ENCODE data around the gene GALNT2.

Gene GALNT2

DNA sequence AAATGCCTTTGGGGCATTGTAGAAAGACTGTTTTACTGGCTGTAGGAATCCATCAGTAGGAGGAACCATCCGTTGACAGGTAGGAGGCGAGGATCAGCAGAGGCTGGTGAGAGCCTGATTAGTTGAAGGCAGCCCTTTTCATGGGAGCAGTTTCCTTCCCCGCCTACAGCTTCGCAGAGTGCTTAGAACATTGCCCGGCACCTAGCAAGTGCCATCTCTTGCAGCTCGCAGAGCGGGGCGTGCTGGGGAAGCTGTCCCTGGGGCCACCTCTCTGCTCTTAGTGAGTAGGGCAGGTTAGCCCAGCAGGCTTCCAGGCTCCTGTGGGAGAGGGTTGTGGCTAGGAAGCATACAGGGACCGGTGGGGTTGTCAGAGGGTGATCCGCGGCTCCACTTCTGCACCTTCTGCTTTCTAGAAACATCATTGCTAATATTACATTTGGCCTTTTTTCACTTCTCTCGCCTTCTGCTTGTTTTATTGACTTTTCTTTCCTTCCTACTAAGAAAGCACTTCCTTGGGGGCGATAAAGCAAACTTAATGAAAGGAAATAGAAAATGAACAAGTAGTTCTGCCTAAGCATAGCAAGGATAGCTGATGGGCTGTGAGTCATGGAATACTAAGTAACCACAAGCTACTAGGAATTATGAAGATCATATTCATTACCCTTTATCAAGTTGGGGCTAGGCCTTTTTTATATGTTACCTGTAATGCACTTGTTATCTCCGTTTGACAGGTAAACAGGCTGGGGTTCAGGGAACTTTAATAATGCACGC is 176.7 kb downstream of the GALNT2 start:
- TF ChIP-seq, protein P1, sequence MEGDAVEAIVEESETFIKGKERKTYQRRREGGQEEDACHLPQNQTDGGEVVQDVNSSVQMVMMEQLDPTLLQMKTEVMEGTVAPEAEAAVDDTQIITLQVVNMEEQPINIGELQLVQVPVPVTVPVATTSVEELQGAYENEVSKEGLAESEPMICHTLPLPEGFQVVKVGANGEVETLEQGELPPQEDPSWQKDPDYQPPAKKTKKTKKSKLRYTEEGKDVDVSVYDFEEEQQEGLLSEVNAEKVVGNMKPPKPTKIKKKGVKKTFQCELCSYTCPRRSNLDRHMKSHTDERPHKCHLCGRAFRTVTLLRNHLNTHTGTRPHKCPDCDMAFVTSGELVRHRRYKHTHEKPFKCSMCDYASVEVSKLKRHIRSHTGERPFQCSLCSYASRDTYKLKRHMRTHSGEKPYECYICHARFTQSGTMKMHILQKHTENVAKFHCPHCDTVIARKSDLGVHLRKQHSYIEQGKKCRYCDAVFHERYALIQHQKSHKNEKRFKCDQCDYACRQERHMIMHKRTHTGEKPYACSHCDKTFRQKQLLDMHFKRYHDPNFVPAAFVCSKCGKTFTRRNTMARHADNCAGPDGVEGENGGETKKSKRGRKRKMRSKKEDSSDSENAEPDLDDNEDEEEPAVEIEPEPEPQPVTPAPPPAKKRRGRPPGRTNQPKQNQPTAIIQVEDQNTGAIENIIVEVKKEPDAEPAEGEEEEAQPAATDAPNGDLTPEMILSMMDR (IDR thresholded peaks at IDR 0.05): no peak
- H3K27ac ChIP-seq: no peak overlapping the region
- DNase-seq (ENCODE audit: low spot score): no peak
- no peak overlapping the region for H3K4me3 ChIP-seq

DNA sequence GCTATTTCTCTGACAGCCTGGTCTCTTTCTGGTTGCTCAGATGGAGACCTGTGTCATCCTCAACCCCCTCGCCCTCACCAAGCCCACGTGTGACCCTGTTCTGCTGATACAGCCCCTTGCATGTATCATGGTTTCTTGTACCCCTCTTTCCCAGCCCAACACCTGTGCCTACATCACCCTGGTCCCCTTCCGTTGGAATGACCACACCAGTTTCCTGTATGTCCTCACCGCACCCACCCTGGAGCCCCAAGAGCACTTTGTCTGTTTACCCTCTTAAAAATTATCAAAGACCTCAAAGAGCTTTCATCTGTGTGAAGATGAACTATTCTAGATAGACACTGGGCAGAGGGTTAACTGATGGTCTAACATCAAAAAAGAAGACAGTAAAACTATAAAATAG is 179.5 kb downstream of the GALNT2 start:
- TF ChIP-seq, protein P1 (IDR thresholded peaks at IDR 0.05): no peak
- H3K4me3 ChIP-seq: no peak overlapping the region
- no peak overlapping the region for H3K27ac ChIP-seq
- no peak for DNase-seq (ENCODE audit: low spot score)

DNA sequence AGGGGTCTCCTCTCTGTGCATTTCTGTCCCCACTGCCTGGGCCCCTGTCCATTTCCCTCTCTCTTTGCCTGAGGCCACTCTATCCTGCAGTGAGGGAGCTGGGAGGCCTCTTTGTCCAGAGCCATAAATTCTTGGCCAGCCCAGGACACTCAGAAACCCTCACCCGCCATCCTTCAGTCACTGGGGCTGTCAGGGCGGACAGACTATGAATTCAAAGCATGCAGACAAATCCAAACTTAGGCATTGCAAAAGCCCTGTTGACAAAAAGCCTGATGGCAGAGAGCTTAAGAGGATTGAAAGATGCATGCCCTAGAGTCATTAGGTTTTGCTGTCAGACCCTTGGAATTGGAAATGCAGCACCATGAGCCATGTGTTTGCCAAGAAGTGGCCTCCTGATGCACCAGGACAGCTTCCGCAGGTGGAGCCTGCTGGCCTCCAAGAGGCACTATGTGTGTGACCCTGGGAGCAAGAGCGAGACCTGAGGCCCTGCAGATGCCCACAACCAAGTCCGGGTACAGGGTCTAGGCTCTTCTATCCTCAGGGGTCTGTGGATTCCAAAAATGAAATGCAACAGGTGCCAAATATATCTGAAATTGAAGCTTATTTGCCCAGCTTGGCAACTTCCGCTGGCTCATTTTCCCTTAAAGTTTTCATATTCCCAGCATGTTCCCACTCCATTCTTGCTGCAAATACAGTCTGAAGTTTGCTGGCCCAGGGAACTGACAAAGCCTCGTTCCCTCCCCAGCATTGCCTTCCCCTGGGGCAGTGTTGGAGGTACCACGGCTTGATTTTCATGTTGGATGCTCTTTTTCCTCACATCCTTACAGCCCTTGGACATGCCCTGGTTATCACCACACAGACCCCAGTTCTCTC is 181.2 kb downstream of the GALNT2 start:
- DNase-seq (ENCODE audit: low spot score): no peak
- Histone ChIP-seq H3K4me3 (no peak overlapping the region), H3K27ac (peak overlapping the region; percentile 70 to 87)
- TF ChIP-seq, protein P1 (IDR thresholded peaks at IDR 0.05): no peak

DNA sequence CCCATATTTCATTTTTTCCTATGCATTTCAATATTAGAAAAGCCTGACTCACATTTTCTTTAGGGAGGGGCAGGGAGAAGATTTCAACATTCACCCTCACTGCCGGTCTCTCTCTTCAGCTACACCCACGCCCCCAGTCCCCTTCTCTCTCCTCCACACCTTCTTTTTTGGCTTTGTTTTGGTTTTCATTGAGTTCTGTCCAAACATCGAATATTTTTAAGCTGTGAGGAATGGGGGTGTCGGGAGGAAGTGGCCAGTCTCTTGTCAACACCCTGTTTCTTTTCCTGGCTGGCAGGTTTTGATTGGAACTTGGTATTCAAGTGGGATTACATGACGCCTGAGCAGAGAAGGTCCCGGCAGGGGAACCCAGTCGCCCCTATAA is 181.8 kb downstream of the GALNT2 start:
- DNase-seq (ENCODE audit: low spot score): no peak
- Histone ChIP-seq H3K4me3 (no peak overlapping the region), H3K27ac (peak overlapping the region; percentile 70 to 87)
- TF ChIP-seq, protein P1 (IDR thresholded peaks at IDR 0.05): no peak

DNA sequence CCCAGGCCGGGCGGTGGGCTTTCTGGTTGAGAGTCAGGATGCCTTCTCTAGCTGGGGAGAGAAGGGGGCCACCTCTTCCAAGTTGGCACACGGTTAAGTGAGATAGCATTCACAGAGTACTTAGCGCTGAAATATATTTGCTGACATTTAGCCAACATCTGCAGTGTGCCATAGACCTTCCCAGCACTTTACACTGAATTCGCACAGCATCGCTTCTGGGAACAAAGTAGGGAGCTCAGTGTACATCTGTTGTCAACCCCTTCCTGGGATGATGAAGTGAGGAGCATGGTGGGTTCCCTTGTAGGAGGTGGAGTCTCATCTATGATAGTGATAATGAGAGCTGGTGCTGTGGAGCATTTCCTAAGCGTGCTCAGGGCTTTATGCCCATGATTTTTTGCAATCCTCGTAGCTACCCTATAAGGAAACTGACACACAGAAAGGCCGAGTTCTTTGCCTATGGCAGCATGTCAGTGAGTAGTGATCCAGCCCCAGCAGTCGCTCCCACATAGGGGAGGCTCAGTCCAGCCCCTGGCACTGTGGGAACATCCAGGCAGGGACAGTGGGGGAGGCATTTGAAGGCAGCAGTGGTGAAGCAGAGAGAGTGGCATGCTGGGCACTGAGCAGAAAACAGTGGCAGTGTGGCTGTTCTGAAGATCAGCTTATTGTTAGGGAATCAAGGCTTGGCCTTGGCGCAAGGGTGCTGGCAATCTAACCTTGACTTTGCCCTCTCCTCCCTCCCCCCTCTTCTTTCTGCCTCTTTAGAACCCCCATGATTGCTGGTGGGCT is 182.8 kb downstream of the GALNT2 start:
- no peak for DNase-seq (ENCODE audit: low spot score)
- TF ChIP-seq, protein P1 (IDR thresholded peaks at IDR 0.05): no peak
- H3K4me3 ChIP-seq: no peak overlapping the region
- peak overlapping the region; percentile 70 to 87 for H3K27ac ChIP-seq

DNA sequence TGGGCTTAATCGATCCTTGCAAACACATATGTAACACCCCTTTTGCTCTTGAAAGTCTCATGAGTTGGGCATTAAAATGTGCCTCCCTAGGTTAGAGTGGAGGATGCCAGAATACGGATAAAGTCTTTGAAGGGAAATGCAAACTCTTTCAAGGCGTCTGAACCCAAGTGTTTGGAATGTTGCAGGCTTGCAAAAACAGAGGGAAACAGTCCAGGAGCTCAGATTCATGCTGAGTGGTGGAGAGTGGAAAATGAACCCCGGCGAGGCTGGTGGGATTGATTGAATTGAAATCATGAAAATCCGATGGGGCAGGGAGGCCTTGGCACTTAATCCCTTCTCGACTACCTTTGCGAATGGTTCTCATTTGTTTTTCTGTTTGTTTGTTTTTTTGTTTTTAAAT is 183.6 kb downstream of the GALNT2 start:
- peak overlapping the region; percentile 70 to 87 for H3K27ac ChIP-seq
- TF ChIP-seq, protein P1 (IDR thresholded peaks at IDR 0.05): no peak
- no peak overlapping the region for H3K4me3 ChIP-seq
- DNase-seq (ENCODE audit: low spot score): no peak
